NCI-H748 (cell line): ENCODE measurements around the gene SUSD4.
"Not testable (repeated sequence)": the region's sequence is repeated elsewhere in the genome, so short reads cannot be mapped to it uniquely, and the experiment has no call there.

Experiments
- DNase-seq: peaks from one replicate; lab custom pipeline; 2025; ENCODE audit not compliant: unreplicated experiment; lab: John Stamatoyannopoulos, UW

Gene SUSD4

GRCh38 chr1:223257856-223258550, 106.0 kb downstream of the SUSD4 start:
- no peak for DNase-seq

- no peak for DNase-seq
These were observed 107.9 kb downstream of the SUSD4 start for GRCh38 chr1:223256034-223256433.

DNA sequence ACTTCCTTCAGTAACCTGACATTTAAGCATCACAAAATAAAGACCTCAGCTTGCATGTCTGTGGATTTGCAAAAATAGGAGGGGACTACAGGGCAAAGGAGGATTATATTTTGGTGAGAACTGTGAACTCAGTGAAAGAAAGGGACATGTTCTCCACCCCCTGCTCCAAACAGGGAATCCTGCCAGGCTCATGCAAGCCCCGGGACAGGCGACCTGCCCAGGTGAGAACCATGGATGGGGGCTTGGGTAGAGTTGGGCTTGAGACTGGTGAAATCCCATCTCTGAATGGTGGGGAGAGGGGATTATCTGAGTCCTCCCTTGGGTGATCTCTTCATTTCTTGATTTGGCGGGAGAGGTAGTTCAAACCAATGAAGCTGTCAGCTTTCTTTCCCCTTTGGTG, 110.1 kb downstream of the SUSD4 start:
- DNase-seq: no peak

- DNase-seq: not testable (repeated sequence)
These were observed 112.6 kb downstream of the SUSD4 start for GRCh38 chr1:223251387-223251786.

- DNase-seq: no peak
These were observed 113.4 kb downstream of the SUSD4 start for GRCh38 chr1:223250632-223251015.

DNA sequence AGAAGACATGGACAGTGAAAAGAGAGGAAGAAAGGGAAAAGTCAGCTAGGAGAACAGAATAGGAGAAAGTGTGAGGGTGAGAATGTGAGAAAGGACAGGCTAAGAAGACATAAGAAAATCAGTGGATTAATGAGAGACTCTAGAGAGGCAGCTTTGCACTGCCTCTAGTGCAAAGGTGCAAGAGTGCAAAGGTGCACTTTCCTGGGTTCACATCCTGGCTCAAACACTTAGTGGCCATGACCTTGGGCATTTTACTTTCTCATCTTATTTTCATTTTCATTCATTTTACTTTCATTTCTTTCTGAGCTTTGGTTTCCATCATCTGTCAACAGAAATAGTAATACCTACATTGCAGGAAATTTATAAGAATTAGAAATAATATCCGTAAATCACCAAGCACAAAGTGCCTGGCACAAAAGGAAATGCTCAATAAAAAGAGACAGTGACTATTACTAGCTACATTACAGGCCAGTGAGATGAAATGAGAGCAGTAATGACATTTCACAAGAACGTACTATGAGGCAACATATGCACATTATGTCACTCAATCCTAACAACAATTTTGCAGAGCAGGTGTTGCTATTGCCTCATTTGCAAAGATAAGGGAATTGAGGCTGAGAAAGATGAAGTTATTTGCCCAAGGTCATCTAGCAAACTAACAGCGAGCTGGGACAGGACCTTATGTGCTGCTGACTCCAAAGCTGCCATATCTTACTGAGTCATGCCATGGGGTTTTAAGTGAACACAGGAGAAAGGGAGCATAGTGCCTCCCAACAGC, 113.9 kb downstream of the SUSD4 start:
- DNase-seq: no peak

DNA sequence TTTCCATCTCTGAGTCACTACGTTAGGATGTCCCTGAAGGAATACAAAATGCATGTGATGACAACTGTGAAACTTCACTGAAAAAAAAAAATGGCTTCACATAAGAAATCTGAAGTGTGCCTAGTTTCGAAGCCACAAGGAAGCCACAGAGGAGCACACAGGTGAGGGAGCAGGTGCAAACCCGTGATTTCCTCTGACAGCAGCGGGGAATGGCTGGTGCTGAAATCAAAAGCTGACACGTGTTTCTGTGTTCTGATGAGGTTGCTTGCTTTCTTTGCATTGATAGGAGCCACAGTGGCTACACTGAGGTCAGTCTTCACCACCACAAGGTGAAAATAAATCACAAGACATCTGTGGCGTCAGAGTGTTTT, 115.2 kb downstream of the SUSD4 start:
- DNase-seq: peak; percentile 69

GRCh38 chr1:223248001-223248769, 115.8 kb downstream of the SUSD4 start:
- peak; percentile 69 for DNase-seq

DNA sequence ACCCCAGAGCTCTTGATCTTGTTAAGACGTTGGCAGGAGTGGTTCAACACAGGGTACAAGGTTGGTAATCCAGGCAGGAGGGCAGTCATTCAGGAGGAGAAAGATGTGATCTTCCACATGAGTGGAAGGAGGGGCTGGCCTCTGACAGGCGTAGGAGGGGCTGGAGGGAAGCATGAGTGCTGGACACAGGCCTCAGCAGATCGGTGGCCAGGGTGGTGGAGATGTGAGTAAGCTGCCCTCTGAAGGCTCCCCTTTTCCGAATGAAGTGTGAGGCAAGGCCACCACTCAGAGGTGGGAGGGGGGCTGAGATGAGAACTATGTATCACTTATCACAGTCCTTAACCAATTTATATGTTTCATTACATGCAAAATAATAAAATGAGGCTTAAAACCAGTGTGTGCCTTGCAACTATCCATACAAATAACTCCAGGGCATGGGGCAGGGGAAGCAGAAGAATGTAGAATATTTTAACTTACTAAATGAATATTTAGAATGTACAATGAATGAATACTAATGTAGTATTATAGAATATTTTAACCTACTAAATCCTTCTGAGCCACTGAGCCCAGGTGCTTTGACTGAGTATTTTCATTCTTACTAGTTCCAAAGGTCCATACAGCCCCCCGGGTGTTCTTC, 117.4 kb downstream of the SUSD4 start:
- DNase-seq: no peak

DNA sequence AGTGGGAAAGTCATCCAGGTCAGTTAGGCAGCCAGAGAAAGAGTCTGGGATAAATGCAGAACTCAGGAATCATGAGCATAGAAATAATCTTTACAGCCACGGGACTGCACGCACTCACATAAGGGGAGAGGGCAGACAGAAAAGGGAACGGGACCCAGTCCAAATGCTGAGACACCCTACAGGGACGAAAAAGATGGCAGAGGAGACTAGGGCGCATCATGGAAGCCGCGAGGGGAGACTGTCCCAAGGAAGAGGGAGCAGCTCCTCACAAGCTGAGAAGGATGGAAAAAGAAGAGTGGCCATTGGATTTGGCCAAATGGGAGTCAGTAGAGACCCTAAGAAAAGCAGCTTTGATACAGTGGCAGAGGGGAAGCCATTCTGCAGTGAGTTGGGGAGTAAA, 118.0 kb downstream of the SUSD4 start:
- no peak for DNase-seq

DNA sequence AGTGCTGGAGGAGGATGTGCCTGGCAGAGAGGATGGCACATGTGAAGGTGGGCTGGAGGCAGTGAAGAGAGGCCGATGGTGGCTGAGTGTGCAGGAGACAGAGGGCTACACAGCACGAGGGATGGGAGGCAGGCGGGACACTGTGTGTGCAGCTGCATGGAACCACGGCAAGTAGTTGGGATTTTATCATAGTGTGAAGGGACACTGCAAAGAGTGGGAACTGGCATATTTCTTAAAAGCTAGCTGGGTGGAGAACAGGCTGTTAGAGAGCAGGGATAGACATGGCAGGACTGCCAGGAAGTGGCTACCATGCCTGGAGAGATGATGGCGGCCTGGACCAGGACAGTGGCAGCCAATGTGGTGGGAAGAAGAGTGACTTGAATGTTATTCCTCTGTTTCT, 118.6 kb downstream of the SUSD4 start:
- no peak for DNase-seq

DNA sequence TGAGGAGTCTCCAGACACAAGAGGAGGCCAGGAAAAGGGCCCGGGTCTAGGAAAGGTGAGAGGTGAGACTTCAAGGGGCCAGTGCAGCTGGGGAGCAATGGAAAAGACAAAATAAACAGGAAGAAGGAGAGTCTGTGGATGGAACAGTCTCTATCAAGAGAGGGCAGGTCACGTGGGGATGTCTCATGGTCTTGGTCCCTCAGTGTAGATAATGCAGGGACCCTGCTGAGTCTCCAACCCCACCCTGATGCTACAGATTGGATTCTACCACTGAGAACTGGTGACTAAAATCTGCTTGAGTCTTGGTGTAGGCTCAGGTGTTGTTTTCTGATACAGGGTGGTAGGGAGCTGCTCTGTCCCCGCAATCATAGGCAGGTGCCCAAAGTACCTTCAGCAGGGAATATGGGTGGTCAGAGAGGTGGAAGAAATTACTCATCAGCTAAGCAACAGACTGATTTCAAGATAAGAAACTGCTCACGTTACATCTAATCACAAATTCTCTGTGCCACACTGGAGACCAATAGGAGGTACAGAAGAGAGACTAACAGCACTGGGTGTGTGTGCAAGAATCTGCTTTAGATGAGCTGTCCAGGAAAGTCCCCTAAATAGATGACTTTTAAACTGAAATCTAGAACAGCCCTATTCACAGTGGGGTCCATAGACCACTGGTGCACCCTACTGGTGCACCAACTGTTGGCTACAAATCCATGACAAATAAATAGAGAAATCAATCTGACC, 119.4 kb downstream of the SUSD4 start:
- DNase-seq: no peak

DNA sequence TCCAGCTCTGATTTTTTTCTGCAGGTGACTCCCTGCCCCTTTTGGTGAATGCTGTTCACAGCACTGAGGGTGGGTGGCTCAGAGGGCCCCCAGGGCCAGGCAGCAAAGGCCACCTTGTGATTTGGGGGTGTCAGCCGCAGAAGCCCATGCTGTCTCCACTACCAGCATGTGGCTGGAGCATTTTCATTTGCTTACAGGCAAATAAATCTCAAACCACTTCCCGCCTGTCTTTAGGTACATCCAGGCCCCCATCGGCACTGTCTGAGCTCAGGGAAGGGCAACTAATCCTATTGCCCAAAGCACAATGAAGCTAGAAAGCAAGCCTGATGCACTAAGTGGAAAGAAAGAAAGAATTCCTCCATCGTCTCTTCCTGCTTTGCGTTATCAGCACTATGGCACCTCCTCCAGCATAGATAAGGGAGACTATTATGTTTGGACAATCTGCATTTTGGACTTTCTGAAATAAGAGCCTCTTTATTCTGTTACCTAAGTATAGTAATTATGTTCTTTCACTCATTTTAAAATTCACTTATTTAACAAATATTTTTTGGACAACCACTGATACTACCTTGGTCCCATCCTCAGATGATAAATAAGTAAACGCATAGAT, 120.4 kb downstream of the SUSD4 start:
- DNase-seq: no peak

DNA sequence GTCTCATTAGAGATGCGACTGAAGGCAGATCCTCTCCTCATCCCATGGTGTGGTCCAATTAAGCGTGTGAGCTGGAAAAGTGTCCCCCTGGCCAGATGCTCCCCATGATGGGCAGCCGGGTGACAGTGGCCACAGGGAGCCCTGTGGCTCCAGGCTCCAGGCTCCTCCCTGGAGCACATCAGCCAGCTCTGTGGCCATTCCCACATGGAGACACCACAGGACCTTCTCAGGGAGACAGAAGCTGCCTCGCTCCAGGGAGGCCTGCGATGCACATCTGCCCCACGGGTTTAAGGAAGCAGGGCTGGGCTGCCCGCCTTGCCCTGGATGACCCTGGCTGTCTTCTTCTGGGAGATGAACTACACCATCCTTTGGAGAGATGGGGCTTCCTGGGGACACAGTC, 121.0 kb downstream of the SUSD4 start:
- DNase-seq: no peak

DNA sequence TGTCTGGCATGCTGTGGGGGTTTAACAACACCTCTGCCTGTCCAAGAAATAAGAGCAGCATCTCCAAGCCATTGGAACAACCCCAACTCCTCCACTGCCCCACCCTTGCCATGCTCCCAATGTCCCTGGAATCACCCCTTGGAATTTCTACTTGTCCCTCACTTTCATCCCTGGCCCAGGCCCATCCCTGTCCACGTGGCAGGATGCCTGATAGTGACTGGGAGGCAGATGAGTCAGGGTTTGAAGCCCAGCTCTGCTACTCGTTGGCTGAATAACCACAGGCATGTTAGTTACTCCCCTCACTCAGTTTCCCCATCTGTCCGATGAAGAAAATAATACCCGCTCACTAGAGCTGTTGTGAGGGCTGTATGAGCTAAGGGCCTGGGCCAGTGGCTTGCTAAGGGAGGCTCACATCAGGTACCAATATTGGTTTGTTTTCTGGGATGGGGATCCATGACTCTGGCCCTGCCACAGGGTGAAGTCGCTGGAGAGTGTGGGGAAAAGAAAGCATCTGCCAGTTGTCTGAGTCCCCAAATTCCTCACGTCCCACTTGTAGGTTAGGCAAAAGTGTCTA, 121.5 kb downstream of the SUSD4 start:
- DNase-seq: no peak

GRCh38 chr1:223240122-223240521, 123.9 kb downstream of the SUSD4 start:
- DNase-seq: no peak

DNA sequence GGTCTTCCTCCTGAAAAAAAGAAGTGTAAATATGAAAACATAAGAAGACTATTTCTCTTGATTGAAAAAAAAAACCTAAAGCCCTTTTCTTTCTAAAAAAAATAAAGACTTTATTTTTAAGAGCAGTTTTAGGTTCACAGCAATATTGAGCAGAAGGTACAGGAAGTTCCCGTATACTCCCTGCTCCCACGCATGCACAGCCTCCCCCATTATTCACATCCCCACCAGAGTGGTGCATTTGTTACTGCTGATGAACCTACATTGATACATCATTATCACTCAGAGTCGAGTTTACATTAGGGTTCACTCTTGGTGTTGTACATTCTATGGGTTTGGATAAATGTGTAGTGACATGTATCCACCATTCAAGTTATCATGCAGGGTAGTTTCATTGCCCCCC, 128.9 kb downstream of the SUSD4 start:
- no peak for DNase-seq

GRCh38 chr1:223234534-223234933, 129.4 kb downstream of the SUSD4 start:
- DNase-seq: no peak

- no peak for DNase-seq
These were observed 129.8 kb downstream of the SUSD4 start for GRCh38 chr1:223234170-223234514.
